HepG2 (cell line): ENCODE results near the gene PLEKHA6. TPM values are rescaled to one million over a fixed set of nuclear protein-coding genes. Genes with fewer than 3 reads are reported as not detected.

ENCODE experiments used
- BCL6 ChIP-seq: IDR thresholded peaks from 2 replicates; pipeline ENCODE4 v1.6.1; 2016; ENCODE audit warnings: missing genetic modification reagents, missing compliant biosample characterization
- BRCA1 ChIP-seq: sonication (generic); formaldehyde crosslinking; IDR thresholded peaks from 2 replicates; pipeline ENCODE4 v1.4.0; 2020; ENCODE audit warnings: missing genetic modification reagents
- CBX5 ChIP-seq: sonication (generic); formaldehyde crosslinking; IDR thresholded peaks from 2 replicates; pipeline ENCODE4 v1.4.0; 2020; ENCODE audit warnings: missing genetic modification reagents, borderline replicate concordance
- FOSL2 ChIP-seq: sonication (generic); formaldehyde crosslinking; IDR thresholded peaks from 2 replicates; pipeline ENCODE4 v1.4.0; 2020; ENCODE audit warnings: missing genetic modification reagents
- FOXA1 ChIP-seq, 2 experiments: fragments of 450-650 bp in 1 of 2; sonication (generic) in 1 of 2; formaldehyde crosslinking in 1 of 2; IDR thresholded peaks; 2 replicates each; pipeline versions ENCODE4 v1.4.0 to v1.6.1; 2016 to 2020; ENCODE audit warnings: missing genetic modification reagents in 1 of 2
- FOXK1 ChIP-seq: sonication (generic); formaldehyde crosslinking; IDR thresholded peaks from 2 replicates; pipeline ENCODE4 v1.4.0; 2020; ENCODE audit warnings: low read depth, missing genetic modification reagents, borderline replicate concordance
- KMT2B ChIP-seq: IDR thresholded peaks from 2 replicates; pipeline ENCODE4 v1.6.1; 2016; ENCODE audit warnings: missing genetic modification reagents, missing compliant biosample characterization
- MEIS2 ChIP-seq: sonication (generic); formaldehyde crosslinking; IDR thresholded peaks from 2 replicates; pipeline ENCODE4 v1.9.0; 2021; ENCODE audit warnings: mild to moderate bottlenecking, missing genetic modification reagents
- PHF21A ChIP-seq: sonication (generic); formaldehyde crosslinking; IDR thresholded peaks from 2 replicates; pipeline ENCODE4 v1.5.0; 2020; ENCODE audit warnings: mild to moderate bottlenecking, missing genetic modification reagents
- PPARG ChIP-seq: conservative IDR thresholded peaks from 2 replicates; pipeline ENCODE4 v1.6.1; 2016; ENCODE audit warnings: missing biosample characterization, missing genetic modification reagents
- RBM39 ChIP-seq: fragments of 200-400 bp; formaldehyde crosslinking; IDR thresholded peaks from one replicate; pipeline ENCODE4 v1.6.1; 2018; ENCODE audit warnings: antibody characterized with exemption, mild to moderate bottlenecking, low read depth, low read length; ENCODE audit not compliant: poor library complexity, severe bottlenecking
- SETDB1 ChIP-seq: sonication (generic); formaldehyde crosslinking; IDR thresholded peaks from 2 replicates; pipeline ENCODE4 v1.5.1; 2020; ENCODE audit warnings: missing genetic modification reagents, mild to moderate bottlenecking, borderline replicate concordance
- SMC3 ChIP-seq: IDR thresholded peaks from 2 replicates; pipeline ENCODE4 v1.6.1; 2011; ENCODE audit warnings: low read length, improper control_type of control experiment
- TP53 ChIP-seq: sonication (generic); formaldehyde crosslinking; conservative IDR thresholded peaks from 2 replicates; pipeline ENCODE4 v1.4.0; 2020; ENCODE audit warnings: missing genetic modification reagents
- YEATS2 ChIP-seq: sonication (generic); formaldehyde crosslinking; IDR thresholded peaks from 2 replicates; pipeline ENCODE4 v1.4.0; 2020; ENCODE audit warnings: missing genetic modification reagents, borderline replicate concordance
- ZFP90 ChIP-seq: sonication (generic); formaldehyde crosslinking; IDR thresholded peaks from 2 replicates; pipeline ENCODE4 v1.8.0; 2022; ENCODE audit warnings: missing genetic modification reagents, mild to moderate bottlenecking, inconsistent platforms, borderline replicate concordance
- ZFX ChIP-seq: sonication (generic); formaldehyde crosslinking; IDR thresholded peaks from 2 replicates; pipeline ENCODE4 v1.4.0; 2020; ENCODE audit warnings: mild to moderate bottlenecking, low read depth, missing genetic modification reagents, moderate library complexity
- ZNF121 ChIP-seq: sonication (generic); formaldehyde crosslinking; IDR thresholded peaks from 2 replicates; pipeline ENCODE4 v1.5.0; 2020; ENCODE audit warnings: mild to moderate bottlenecking, missing genetic modification reagents
- ZNF644 ChIP-seq: IDR thresholded peaks from 2 replicates; pipeline ENCODE4 v1.6.1; 2016; ENCODE audit warnings: low read depth
- polyA plus RNA-seq, 8 experiments: library from polyadenylated mRNA; depleted of rRNA in 3 of 8; stranded (reverse) in 7 of 8; unstranded in 1 of 8; fragments of >200 nt; fragmentation: Illumina TruSeq in 4 of 8; extraction: Trizol in 4 of 8; gene quantifications; 2 replicates each; pipeline versions ENCODE4 v1.2.1 to v1.2.3, GENCODE V29; 2011 to 2016; ENCODE audit warnings: low read depth in 4 of 8, missing spikeins in 1 of 8, mixed read lengths in 1 of 8; ENCODE audit not compliant: insufficient read depth in 1 of 8
- total RNA-seq, 5 experiments: library from RNA; depleted of rRNA; stranded (reverse); fragments of >200 nt; fragmentation: Illumina TruSeq; extraction: Trizol; gene quantifications; 2 replicates each; pipeline ENCODE4 v1.2.3, GENCODE V29; 2016; ENCODE audit warnings: low read depth in 1 of 5
- TF ChIP-seq, protein P1 (sequence below): sonication (generic); formaldehyde crosslinking; IDR thresholded peaks from 2 replicates; pipeline ENCODE4 v1.9.0; 2022; ENCODE audit warnings: missing genetic modification reagents, mild to moderate bottlenecking, borderline replicate concordance
- TF ChIP-seq, protein P2 (sequence below): IDR thresholded peaks from 2 replicates; pipeline ENCODE4 v1.6.1; 2016; ENCODE audit warnings: low read depth, borderline replicate concordance
- TF ChIP-seq, protein P3 (sequence below): sonication (generic); formaldehyde crosslinking; IDR thresholded peaks from 2 replicates; pipeline ENCODE4 v1.4.0; 2020; ENCODE audit warnings: mild to moderate bottlenecking, missing genetic modification reagents
- TF ChIP-seq, protein P4 (sequence below): sonication (generic); formaldehyde crosslinking; IDR thresholded peaks from 2 replicates; pipeline ENCODE4 v1.9.0; 2022; ENCODE audit warnings: low read depth, missing genetic modification reagents

Gene PLEKHA6
- total and polyA plus RNA-seq, 2 of the 13 experiments (the other 11 are each of a cell fraction or from before 2014, with no cell fraction given), result 5.3 to 11.4 TPM

DNA sequence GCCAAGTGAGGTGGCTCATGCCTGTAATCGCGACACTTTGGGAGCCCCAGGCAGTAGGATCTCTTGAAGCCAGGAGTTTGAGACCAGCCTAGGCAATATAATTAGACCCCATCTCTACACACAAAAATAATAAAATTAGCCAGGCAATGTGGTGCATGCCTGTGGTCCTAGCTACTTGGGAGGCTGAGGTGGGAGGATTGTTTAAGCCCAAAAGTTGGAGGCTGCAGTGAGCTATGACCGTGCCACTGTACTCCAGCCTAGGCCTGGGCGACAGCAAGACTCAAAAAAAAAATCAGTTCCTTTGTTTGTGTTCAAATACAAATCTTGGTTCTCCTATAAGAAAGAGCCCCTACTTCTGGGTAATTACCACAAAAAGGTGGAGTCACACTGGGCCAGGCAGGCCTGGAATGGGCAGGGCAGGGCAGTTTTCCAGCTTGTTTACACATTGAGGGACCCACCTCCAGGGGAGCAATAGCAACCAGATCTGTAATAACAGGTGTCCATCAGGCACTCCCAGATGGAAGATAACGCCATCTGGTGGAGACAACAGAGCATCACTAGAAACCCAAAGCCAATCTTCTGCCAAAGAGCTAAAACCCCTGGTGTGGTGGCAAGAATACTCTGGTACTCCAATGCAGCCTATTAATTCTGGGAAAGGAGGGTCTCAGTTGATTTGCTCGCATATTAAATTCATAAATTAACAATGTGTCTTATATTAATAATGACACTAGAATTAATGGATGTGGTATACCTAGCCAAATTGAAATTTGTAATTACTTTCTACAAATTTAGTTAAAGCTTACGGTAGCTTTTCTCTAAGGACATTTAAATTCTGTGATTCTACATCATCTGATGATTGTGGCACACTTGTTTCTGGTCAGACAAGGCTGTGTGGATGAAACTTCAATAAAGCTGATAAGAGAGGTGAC is 38.7 kb upstream of the PLEKHA6 start (continued):
- TF ChIP-seq, protein P1, sequence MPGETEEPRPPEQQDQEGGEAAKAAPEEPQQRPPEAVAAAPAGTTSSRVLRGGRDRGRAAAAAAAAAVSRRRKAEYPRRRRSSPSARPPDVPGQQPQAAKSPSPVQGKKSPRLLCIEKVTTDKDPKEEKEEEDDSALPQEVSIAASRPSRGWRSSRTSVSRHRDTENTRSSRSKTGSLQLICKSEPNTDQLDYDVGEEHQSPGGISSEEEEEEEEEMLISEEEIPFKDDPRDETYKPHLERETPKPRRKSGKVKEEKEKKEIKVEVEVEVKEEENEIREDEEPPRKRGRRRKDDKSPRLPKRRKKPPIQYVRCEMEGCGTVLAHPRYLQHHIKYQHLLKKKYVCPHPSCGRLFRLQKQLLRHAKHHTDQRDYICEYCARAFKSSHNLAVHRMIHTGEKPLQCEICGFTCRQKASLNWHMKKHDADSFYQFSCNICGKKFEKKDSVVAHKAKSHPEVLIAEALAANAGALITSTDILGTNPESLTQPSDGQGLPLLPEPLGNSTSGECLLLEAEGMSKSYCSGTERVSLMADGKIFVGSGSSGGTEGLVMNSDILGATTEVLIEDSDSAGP (CRISPR knock-in tag), result 0 out of 2 replicates have a peak, but pooled peaks have one; percentile 17
- TF ChIP-seq KMT2B (CRISPR knock-in tag) (0 out of 2 replicates have a peak, but pooled peaks have one; percentile 34), TP53 (no peak), FOSL2 (CRISPR knock-in tag) (0 out of 2 replicates have a peak, but pooled peaks have one; percentile 20), CBX5 (CRISPR knock-in tag) (0 out of 2 replicates have a peak, but pooled peaks have one; percentile 33), BRCA1 (no peak), YEATS2 (CRISPR knock-in tag) (peak; percentile 60; the same call in 1 of the 2 replicates), SETDB1 (CRISPR knock-in tag) (no peak), ZNF644 (CRISPR knock-in tag) (0 out of 2 replicates have a peak, but pooled peaks have one; percentile 25), ZFP90 (CRISPR knock-in tag) (peak; percentile 26; the same call in 1 of the 2 replicates), PPARG (CRISPR knock-in tag) (peak; percentile 54), FOXK1 (CRISPR knock-in tag) (peak; percentile 94), ZFX (CRISPR knock-in tag) (peak; percentile 65; the same call in 1 of the 2 replicates), ZNF121 (peak; percentile 51), FOXA1 (IDR thresholded peaks at IDR 0.05) (peak; percentile 63), FOXA1 (CRISPR knock-in tag; IDR thresholded peaks at IDR 0.05) (peak; percentile 97), BCL6 (CRISPR knock-in tag) (peak; percentile 26; the same call in 1 of the 2 replicates), SMC3 (peak; percentile 90), MEIS2 (CRISPR knock-in tag) (0 out of 2 replicates have a peak, but pooled peaks have one; percentile 48), PHF21A (CRISPR knock-in tag) (0 out of 2 replicates have a peak, but pooled peaks have one; percentile 58), RBM39 (no peak)
- TF ChIP-seq, protein P2, sequence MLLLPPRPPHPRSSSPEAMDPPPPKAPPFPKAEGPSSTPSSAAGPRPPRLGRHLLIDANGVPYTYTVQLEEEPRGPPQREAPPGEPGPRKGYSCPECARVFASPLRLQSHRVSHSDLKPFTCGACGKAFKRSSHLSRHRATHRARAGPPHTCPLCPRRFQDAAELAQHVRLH, result 0 out of 2 replicates have a peak, but pooled peaks have one; percentile 31
- TF ChIP-seq, protein P3, sequence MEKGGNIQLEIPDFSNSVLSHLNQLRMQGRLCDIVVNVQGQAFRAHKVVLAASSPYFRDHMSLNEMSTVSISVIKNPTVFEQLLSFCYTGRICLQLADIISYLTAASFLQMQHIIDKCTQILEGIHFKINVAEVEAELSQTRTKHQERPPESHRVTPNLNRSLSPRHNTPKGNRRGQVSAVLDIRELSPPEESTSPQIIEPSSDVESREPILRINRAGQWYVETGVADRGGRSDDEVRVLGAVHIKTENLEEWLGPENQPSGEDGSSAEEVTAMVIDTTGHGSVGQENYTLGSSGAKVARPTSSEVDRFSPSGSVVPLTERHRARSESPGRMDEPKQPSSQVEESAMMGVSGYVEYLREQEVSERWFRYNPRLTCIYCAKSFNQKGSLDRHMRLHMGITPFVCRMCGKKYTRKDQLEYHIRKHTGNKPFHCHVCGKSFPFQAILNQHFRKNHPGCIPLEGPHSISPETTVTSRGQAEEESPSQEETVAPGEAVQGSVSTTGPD (CRISPR knock-in tag), result peak; percentile 44; the same call in 1 of the 2 replicates
- TF ChIP-seq, protein P4, sequence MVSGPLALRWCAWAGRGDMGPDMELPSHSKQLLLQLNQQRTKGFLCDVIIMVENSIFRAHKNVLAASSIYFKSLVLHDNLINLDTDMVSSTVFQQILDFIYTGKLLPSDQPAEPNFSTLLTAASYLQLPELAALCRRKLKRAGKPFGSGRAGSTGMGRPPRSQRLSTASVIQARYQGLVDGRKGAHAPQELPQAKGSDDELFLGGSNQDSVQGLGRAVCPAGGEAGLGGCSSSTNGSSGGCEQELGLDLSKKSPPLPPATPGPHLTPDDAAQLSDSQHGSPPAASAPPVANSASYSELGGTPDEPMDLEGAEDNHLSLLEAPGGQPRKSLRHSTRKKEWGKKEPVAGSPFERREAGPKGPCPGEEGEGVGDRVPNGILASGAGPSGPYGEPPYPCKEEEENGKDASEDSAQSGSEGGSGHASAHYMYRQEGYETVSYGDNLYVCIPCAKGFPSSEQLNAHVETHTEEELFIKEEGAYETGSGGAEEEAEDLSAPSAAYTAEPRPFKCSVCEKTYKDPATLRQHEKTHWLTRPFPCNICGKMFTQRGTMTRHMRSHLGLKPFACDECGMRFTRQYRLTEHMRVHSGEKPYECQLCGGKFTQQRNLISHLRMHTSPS (CRISPR knock-in tag), result peak; percentile 44; the same call in 1 of the 2 replicates
